ENCODE data around the gene FBXL7. TPM values are rescaled to one million over a fixed set of nuclear protein-coding genes. Genes with fewer than 3 reads are reported as not detected.

FBXL7 gene
- total RNA-seq, 1 experiment from 2014 or later = not detected

DNA sequence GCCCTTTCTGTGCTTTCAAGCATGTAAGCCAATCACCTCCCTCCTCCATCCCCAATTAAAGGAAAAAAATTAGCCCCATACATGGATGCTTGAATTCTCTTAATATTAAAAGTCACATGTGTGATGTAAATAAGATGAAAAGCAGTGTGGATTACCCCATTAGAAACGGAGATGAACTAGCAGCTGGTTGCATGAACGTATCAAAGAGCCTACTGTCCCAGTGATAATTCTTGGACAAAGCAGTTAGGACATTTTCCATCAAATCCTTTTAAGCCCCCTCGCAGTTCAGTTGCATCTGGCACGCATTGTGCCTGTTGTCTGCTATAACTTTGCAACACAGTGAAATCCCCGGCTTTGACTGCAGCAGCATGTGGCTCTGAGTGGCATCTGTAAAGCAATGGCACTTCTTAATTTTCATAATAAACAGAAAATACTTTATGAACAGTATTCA lies 285.6 kb downstream of the FBXL7 start:
- no peak overlapping the region for H3K4me3 Mint-ChIP-seq (ENCODE audit: unreplicated experiment)
- H3K9me3 Mint-ChIP-seq (ENCODE audit: unreplicated experiment) = no peaks in the 10 kb centered on the region
- TF ChIP-seq, protein P1, sequence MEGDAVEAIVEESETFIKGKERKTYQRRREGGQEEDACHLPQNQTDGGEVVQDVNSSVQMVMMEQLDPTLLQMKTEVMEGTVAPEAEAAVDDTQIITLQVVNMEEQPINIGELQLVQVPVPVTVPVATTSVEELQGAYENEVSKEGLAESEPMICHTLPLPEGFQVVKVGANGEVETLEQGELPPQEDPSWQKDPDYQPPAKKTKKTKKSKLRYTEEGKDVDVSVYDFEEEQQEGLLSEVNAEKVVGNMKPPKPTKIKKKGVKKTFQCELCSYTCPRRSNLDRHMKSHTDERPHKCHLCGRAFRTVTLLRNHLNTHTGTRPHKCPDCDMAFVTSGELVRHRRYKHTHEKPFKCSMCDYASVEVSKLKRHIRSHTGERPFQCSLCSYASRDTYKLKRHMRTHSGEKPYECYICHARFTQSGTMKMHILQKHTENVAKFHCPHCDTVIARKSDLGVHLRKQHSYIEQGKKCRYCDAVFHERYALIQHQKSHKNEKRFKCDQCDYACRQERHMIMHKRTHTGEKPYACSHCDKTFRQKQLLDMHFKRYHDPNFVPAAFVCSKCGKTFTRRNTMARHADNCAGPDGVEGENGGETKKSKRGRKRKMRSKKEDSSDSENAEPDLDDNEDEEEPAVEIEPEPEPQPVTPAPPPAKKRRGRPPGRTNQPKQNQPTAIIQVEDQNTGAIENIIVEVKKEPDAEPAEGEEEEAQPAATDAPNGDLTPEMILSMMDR (IDR thresholded peaks at IDR 0.05; ENCODE audit: unreplicated experiment) = no peak
- no TSS peak for BruUV-seq (replicated peaks)
- DNase-seq (ENCODE audit: unreplicated experiment) = no peak
- no peak overlapping the region for H3K27ac Mint-ChIP-seq (ENCODE audit: low read depth, unreplicated experiment)
- POLR2A ChIA-PET = no interaction called here
- no peaks in the 10 kb centered on the region for H3K27me3 Mint-ChIP-seq (ENCODE audit: insufficient read depth, unreplicated experiment)
- no peaks in the 10 kb centered on the region for H3K36me3 Mint-ChIP-seq (ENCODE audit: insufficient read depth, unreplicated experiment)
- CTCF ChIA-PET = no interaction called here
- peaks cover 8% of the 10 kb centered on the region for H3K4me1 Mint-ChIP-seq (ENCODE audit: insufficient read depth, unreplicated experiment)
- intact Hi-C loops (cut with micrococcal nuclease) = no loop called here

DNA sequence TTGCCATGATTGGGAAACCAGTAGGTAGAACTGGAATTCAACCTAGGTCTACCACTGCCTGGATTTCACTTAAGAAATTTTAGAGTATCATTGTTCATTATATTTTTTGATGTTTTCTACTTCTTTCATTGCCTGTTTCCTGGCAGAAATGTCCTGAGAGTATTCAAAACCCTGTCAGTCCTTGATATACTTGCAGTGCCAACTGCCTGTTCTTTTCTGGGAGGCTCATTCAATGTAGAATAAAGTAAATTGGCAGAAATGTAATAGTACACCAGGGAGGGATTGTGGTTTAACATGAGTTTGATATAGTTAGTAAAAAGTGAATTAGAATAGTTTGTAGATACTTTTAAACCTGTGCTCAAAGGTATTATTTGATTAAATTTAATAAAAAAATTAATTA lies 286.3 kb downstream of the FBXL7 start:
- TF ChIP-seq, protein P1 (IDR thresholded peaks at IDR 0.05; ENCODE audit: unreplicated experiment) = no peak
- Mint-ChIP-seq H3K4me3 (ENCODE audit: unreplicated experiment) (no peak overlapping the region), H3K27ac (ENCODE audit: low read depth, unreplicated experiment) (no peak overlapping the region), H3K4me1 (ENCODE audit: insufficient read depth, unreplicated experiment) (peaks cover 8% of the 10 kb centered on the region), H3K36me3 (ENCODE audit: insufficient read depth, unreplicated experiment) (no peaks in the 10 kb centered on the region), H3K27me3 (ENCODE audit: insufficient read depth, unreplicated experiment) (peaks cover 6% of the 10 kb centered on the region), H3K9me3 (ENCODE audit: unreplicated experiment) (no peaks in the 10 kb centered on the region)
- no peak for DNase-seq (ENCODE audit: unreplicated experiment)
- no TSS peak for BruUV-seq (replicated peaks)
- intact Hi-C loops (cut with micrococcal nuclease) = no loop called here
- POLR2A ChIA-PET = no interaction called here
- CTCF ChIA-PET = no interaction called here

DNA sequence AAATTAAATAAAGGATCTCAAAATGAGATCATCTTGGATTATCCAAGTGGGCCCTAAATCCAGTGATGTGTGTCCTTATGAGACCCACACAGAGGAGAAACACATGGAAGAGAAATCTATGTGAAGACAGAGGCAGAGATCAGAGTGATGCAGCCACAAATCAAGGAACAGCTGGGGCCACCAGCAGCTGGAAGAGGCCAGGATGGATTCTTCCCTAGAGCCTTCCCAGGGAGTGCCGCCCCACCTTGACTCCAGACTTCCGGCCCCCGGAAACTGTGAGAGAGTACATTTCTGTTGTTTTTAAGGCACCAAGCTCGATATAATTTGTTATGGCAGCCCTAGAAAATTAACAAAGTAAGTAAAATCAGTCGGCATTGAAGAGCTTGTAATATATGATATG lies 286.9 kb downstream of the FBXL7 start:
- Mint-ChIP-seq H3K36me3 (ENCODE audit: insufficient read depth, unreplicated experiment) (no peaks in the 10 kb centered on the region), H3K27me3 (ENCODE audit: insufficient read depth, unreplicated experiment) (peaks cover 12% of the 10 kb centered on the region), H3K4me1 (ENCODE audit: insufficient read depth, unreplicated experiment) (peaks cover 8% of the 10 kb centered on the region), H3K4me3 (ENCODE audit: unreplicated experiment) (no peak overlapping the region), H3K9me3 (ENCODE audit: unreplicated experiment) (no peaks in the 10 kb centered on the region), H3K27ac (ENCODE audit: low read depth, unreplicated experiment) (no peak overlapping the region)
- CTCF ChIA-PET = interaction anchor here (0.6 to 0.8 kb wide), 4 partner anchors 132 to 1343 kb away, joined by 3 to 6 read pairs (median 3); no protein-coding TSS in a partner anchor
- POLR2A ChIA-PET = no interaction called here
- intact Hi-C loops (cut with micrococcal nuclease) = no loop called here
- BruUV-seq (replicated peaks) = no TSS peak
- TF ChIP-seq, protein P1 (IDR thresholded peaks at IDR 0.05; ENCODE audit: unreplicated experiment) = no peak
- no peak for DNase-seq (ENCODE audit: unreplicated experiment)

DNA sequence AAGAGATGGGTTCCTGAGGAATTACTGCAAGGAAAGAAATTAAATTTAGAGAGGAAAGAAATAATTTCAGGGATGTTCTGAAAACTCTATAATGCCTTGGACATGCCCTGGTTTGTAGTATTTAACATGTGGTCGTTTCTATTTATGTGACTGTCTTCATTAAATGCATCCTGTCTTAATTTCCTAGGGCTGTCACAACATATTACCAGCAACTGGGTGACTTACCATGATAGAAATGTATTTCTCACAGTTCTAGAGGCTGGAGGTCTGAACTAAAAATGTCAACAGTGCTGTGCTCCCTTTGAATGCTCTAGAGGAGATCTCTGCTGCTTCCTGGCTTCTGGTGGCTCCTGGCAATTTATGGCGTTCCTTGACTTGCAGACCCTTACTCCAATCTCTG lies 287.7 kb downstream of the FBXL7 start:
- POLR2A ChIA-PET = no interaction called here
- no TSS peak for BruUV-seq (replicated peaks)

More for the DNA sequence above, 287.7 kb downstream of the FBXL7 start:
- Mint-ChIP-seq H3K27ac (ENCODE audit: low read depth, unreplicated experiment) (no peak overlapping the region), H3K36me3 (ENCODE audit: insufficient read depth, unreplicated experiment) (no peaks in the 10 kb centered on the region), H3K4me3 (ENCODE audit: unreplicated experiment) (no peak overlapping the region), H3K9me3 (ENCODE audit: unreplicated experiment) (no peaks in the 10 kb centered on the region), H3K4me1 (ENCODE audit: insufficient read depth, unreplicated experiment) (peaks cover 8% of the 10 kb centered on the region), H3K27me3 (ENCODE audit: insufficient read depth, unreplicated experiment) (peaks cover 12% of the 10 kb centered on the region)
- TF ChIP-seq, protein P1 (IDR thresholded peaks at IDR 0.05; ENCODE audit: unreplicated experiment) = no peak
- intact Hi-C loops (cut with micrococcal nuclease) = no loop called here
- CTCF ChIA-PET = interaction anchor here (0.6 to 0.8 kb wide), 2 partner anchors 187 to 1344 kb away, joined by 3 to 6 read pairs; no protein-coding TSS in a partner anchor
- DNase-seq (ENCODE audit: unreplicated experiment) = no peak
